ENCODE data around the gene FBXL7. TPM values are rescaled to one million over a fixed set of nuclear protein-coding genes. Genes with fewer than 3 reads are reported as not detected.

Gene FBXL7
- total RNA-seq, 1 experiment from 2014 or later = not detected

DNA sequence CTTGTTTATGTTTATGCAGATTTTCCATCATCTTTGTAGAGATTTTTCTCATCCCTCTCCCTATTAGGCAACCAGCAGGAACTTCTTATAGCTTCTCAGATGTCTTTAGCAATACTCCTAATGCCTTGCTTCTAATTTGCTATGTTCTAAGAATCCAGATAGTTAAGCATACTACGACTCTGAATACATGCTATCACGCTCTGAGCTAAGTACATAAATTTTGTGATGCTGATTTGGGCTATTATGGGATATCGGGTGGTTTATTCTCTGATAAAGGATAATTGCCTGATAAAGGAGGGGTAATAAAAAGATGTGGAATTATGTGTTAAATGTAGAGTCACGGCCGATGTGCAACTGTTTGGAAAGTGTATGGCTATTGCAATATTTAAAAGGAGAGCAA, 6.5 kb upstream of the FBXL7 start:
- ChIA-PET POLR2A (no interaction called here), CTCF (no interaction called here)
- ATAC-seq (no peak), DNase-seq (ENCODE audit: low read depth, low spot score) (no peak)
- no peaks in the 10 kb centered on the region for H3K36me3 ChIP-seq (ENCODE audit: control insufficient read depth, insufficient read depth, low read length)
- TF ChIP-seq, protein P1, sequence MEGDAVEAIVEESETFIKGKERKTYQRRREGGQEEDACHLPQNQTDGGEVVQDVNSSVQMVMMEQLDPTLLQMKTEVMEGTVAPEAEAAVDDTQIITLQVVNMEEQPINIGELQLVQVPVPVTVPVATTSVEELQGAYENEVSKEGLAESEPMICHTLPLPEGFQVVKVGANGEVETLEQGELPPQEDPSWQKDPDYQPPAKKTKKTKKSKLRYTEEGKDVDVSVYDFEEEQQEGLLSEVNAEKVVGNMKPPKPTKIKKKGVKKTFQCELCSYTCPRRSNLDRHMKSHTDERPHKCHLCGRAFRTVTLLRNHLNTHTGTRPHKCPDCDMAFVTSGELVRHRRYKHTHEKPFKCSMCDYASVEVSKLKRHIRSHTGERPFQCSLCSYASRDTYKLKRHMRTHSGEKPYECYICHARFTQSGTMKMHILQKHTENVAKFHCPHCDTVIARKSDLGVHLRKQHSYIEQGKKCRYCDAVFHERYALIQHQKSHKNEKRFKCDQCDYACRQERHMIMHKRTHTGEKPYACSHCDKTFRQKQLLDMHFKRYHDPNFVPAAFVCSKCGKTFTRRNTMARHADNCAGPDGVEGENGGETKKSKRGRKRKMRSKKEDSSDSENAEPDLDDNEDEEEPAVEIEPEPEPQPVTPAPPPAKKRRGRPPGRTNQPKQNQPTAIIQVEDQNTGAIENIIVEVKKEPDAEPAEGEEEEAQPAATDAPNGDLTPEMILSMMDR (IDR thresholded peaks at IDR 0.05) = no peak
- no peak for TF ChIP-seq TCF7L2 (IDR thresholded peaks at IDR 0.05; ENCODE audit: low read depth, low read length)
- no peak for TF ChIP-seq SIN3A (IDR thresholded peaks at IDR 0.05; ENCODE audit: borderline replicate concordance, insufficient read depth, low read depth, low read length)
- TF ChIP-seq POLR2AphosphoS5 (IDR thresholded peaks at IDR 0.05; ENCODE audit: low read depth, low read length) = no peak
- TF ChIP-seq, protein P2, sequence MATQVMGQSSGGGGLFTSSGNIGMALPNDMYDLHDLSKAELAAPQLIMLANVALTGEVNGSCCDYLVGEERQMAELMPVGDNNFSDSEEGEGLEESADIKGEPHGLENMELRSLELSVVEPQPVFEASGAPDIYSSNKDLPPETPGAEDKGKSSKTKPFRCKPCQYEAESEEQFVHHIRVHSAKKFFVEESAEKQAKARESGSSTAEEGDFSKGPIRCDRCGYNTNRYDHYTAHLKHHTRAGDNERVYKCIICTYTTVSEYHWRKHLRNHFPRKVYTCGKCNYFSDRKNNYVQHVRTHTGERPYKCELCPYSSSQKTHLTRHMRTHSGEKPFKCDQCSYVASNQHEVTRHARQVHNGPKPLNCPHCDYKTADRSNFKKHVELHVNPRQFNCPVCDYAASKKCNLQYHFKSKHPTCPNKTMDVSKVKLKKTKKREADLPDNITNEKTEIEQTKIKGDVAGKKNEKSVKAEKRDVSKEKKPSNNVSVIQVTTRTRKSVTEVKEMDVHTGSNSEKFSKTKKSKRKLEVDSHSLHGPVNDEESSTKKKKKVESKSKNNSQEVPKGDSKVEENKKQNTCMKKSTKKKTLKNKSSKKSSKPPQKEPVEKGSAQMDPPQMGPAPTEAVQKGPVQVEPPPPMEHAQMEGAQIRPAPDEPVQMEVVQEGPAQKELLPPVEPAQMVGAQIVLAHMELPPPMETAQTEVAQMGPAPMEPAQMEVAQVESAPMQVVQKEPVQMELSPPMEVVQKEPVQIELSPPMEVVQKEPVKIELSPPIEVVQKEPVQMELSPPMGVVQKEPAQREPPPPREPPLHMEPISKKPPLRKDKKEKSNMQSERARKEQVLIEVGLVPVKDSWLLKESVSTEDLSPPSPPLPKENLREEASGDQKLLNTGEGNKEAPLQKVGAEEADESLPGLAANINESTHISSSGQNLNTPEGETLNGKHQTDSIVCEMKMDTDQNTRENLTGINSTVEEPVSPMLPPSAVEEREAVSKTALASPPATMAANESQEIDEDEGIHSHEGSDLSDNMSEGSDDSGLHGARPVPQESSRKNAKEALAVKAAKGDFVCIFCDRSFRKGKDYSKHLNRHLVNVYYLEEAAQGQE (IDR thresholded peaks at IDR 0.05; ENCODE audit: insufficient read depth in 1 of 2, low read depth in 2 of 2, low read length in 1 of 2) = no peak
- in situ Hi-C loops (cut with HindIII; ENCODE audit: low pct_unique_long_range_greater_than_20kb, low sequenced_read_pairs) = no loop called here
- H3K27ac ChIP-seq (ENCODE audit: low read length) = no peak overlapping the region
- intact Hi-C loops (cut with micrococcal nuclease; ENCODE audit: unreplicated experiment) = no loop called here
- no peaks in the 10 kb centered on the region for H3K27me3 ChIP-seq (ENCODE audit: control insufficient read depth, insufficient read depth, low read length)
- H3K9me3 ChIP-seq (ENCODE audit: control insufficient read depth, insufficient read depth, low read depth, low read length) = no peaks in the 10 kb centered on the region
- no peak overlapping the region for H3K4me3 ChIP-seq (ENCODE audit: low read depth in 2 of 2, low read length in 2 of 2)
- BruUV-seq (replicated peaks) = no TSS peak
- no peaks in the 10 kb centered on the region for H3K4me1 ChIP-seq (ENCODE audit: control insufficient read depth, insufficient read depth, low read length)

DNA sequence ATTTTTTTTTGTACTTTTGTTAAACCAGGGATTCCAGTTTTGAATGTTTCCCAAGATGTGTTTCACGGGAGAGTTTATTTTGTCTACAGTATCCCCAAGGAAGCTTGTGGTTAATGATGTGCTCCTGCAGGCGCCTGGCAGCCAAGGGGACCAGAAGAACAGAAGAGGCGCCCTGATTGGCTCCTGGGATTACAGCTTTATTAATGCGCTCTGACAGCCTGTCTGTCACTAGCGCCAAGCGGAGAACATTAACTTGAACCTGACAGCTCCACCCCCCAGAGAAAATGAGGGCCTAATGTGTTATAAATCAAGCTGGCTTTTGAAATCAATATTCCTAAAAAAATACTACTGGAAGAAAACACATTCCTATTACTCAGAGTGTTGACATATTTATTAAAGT, 5.0 kb upstream of the FBXL7 start:
- in situ Hi-C loops (cut with HindIII; ENCODE audit: low pct_unique_long_range_greater_than_20kb, low sequenced_read_pairs) = no loop called here
- ATAC-seq = no peak
- Histone ChIP-seq H3K36me3 (ENCODE audit: control insufficient read depth, insufficient read depth, low read length) (no peaks in the 10 kb centered on the region), H3K4me3 (ENCODE audit: low read depth in 2 of 2, low read length in 2 of 2) (no peak overlapping the region), H3K9me3 (ENCODE audit: control insufficient read depth, insufficient read depth, low read depth, low read length) (no peaks in the 10 kb centered on the region), H3K27me3 (ENCODE audit: control insufficient read depth, insufficient read depth, low read length) (no peaks in the 10 kb centered on the region; the same call in 1 of the 2 replicates), H3K4me1 (ENCODE audit: control insufficient read depth, insufficient read depth, low read length) (no peaks in the 10 kb centered on the region), H3K27ac (ENCODE audit: low read length) (no peak overlapping the region)
- POLR2A ChIA-PET = no interaction called here
- CTCF ChIA-PET = no interaction called here
- intact Hi-C loops (cut with micrococcal nuclease; ENCODE audit: unreplicated experiment) = no loop called here
- no peak for DNase-seq (ENCODE audit: low read depth, low spot score)
- no TSS peak for BruUV-seq (replicated peaks)
- TF ChIP-seq SIN3A (IDR thresholded peaks at IDR 0.05; ENCODE audit: borderline replicate concordance, insufficient read depth, low read depth, low read length) (no peak), TCF7L2 (IDR thresholded peaks at IDR 0.05; ENCODE audit: low read depth, low read length) (no peak), POLR2AphosphoS5 (IDR thresholded peaks at IDR 0.05; ENCODE audit: low read depth, low read length) (no peak)
- TF ChIP-seq, protein P2 (IDR thresholded peaks at IDR 0.05; ENCODE audit: insufficient read depth in 1 of 2, low read depth in 2 of 2, low read length in 1 of 2) = no peak
- TF ChIP-seq, protein P1 (IDR thresholded peaks at IDR 0.05) = no peak

Data from Panc1 (cell line).